ENCODE measurements around the gene ZNF835. TPM values are rescaled to one million over a fixed set of nuclear protein-coding genes. Genes with fewer than 3 reads are reported as not detected.
A peak's percentile ranks its signal among the peaks of the same experiment; 100 is the strongest.

The ZNF835 gene
- total RNA-seq, 2 experiments from 2014 or later: 1.3 to 1.8 TPM

DNA sequence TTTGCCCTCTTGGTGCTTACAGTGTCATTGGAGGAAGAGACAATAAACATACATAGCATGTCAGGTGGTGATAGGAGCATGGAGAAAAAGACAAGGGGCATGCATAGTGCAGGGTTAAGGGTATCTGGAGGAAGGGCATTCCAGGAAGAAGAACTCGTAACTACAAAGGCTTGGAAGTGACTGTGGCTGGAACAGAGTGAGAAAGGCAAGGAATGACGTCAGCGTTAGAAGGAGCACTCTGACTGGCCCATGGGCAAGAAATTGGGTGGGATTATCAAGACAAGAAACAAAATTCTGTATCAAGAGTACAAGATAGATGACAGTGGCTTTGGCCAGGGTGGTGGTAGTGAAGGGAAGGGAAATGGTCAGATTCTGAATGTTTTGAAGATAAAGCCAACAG, 17.4 kb downstream of the ZNF835 start:
- no peak overlapping the region for H3K27ac Mint-ChIP-seq
- no peaks in the 10 kb centered on the region for H3K4me1 Mint-ChIP-seq (ENCODE audit: low read depth)
- DNase-seq: no peak
- peaks cover 1% of the 10 kb centered on the region for H3K36me3 Mint-ChIP-seq (ENCODE audit: low read depth)
- no peaks in the 10 kb centered on the region for H3K27me3 Mint-ChIP-seq (ENCODE audit: low read depth)
- CTCF ChIA-PET: no interaction called here
- no peak overlapping the region for H3K4me3 Mint-ChIP-seq
- ATAC-seq: no peak
- POLR2A ChIA-PET: no interaction called here
- peaks cover 34% of the 10 kb centered on the region for H3K9me3 Mint-ChIP-seq (ENCODE audit: insufficient read depth)

DNA sequence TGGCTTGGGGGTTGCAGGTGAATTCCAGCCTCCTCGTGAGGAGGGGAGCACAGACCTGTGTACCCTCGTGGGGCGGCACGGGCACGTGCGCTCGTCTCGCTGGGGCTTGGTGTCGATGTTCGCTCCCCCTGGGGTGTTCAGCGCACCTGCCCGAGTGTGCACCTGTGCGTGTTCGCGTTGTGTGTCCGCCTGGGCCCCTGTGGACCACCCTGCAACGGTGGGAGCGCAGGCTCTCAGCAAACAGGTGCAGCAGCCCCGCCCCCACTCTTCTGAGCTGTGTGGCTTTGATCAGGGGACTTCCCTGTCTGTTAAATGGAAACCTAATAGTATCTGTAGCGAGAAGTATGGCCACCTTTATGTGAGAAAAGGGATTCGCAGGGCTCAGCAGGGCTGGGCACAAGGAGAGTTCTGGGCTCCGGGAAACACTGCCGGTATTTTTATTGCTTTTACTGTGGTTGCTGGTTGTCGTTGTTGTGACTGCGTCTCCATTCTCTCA, 28.0 kb downstream of the ZNF835 start:
- Mint-ChIP-seq H3K27ac (no peak overlapping the region), H3K36me3 (ENCODE audit: low read depth) (peaks cover 5% of the 10 kb centered on the region), H3K9me3 (ENCODE audit: insufficient read depth) (peaks cover 41% of the 10 kb centered on the region), H3K4me3 (no peak overlapping the region), H3K27me3 (ENCODE audit: low read depth) (no peaks in the 10 kb centered on the region), H3K4me1 (ENCODE audit: low read depth) (no peaks in the 10 kb centered on the region)
- ChIA-PET CTCF (no interaction called here), POLR2A (no interaction called here)
- ATAC-seq (no peak), DNase-seq (no peak)

DNA sequence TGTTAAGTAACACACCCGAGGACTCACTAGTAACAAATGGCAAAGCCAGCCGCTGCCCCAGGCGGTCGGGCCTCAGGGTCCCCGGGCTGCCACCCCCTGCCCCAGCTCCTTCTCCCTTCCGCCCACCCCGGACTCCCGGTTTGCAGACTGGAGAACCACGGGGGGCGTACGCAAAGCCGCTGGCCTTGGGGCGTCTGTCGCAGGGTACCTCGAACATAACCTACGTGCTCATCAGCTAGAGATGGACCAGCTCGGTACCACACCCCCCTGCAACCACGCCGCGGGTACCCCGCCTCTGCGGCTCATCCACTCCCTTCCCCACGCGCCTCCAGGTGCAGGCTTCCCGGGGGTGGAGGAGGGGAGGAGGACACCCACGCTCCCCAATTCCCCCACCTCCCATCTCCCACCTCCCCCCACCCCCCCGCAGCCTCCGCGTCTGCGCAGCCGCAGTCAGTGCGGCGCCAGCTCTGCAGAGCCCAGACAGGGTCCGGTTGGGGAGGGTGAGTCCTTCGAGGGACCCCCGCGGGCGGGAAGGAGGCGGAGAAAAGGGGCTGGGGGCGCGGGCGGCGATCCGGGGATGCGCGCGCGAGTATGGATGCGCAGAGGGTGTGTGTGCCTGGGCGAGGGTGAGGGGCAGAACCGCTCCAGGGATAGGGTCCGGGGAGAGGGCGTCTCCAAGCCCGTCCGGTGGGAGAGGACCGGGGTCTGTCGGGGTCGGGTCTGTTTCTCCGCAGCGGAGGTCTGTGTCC, 28.7 kb downstream of the ZNF835 start, which contains the start of gene SMIM17:
SMIM17 (plus strand) TSS at position 449 of the 749 bp plus-strand sequence. CDS start 2,509 bp downstream, outside the sequence.
- POLR2A ChIA-PET: no interaction called here
- ATAC-seq: no peak
- H3K9me3 Mint-ChIP-seq (ENCODE audit: insufficient read depth): peaks cover 42% of the 10 kb centered on the region

GRCh38 chr19:56639217-56639616, 32.3 kb downstream of the ZNF835 start:
- no peaks in the 10 kb centered on the region for H3K27me3 Mint-ChIP-seq (ENCODE audit: low read depth)
- CTCF ChIA-PET: no interaction called here
- H3K4me1 Mint-ChIP-seq (ENCODE audit: low read depth): no peaks in the 10 kb centered on the region
- POLR2A ChIA-PET: interaction anchor here (0.6 kb wide), 1 partner anchor 841 kb away, joined by 3 read pairs; no protein-coding TSS in a partner anchor
- DNase-seq (peak; percentile 36), ATAC-seq (no peak)
- no peak overlapping the region for H3K4me3 Mint-ChIP-seq
- no peak overlapping the region for H3K27ac Mint-ChIP-seq
- peaks cover 43% of the 10 kb centered on the region for H3K9me3 Mint-ChIP-seq (ENCODE audit: insufficient read depth)
- peaks cover 5% of the 10 kb centered on the region for H3K36me3 Mint-ChIP-seq (ENCODE audit: low read depth)

More for the DNA sequence above, 28.7 kb downstream of the ZNF835 start, which contains the start of gene SMIM17:
- peaks cover 5% of the 10 kb centered on the region for H3K36me3 Mint-ChIP-seq (ENCODE audit: low read depth)
- CTCF ChIA-PET: no interaction called here
- no peaks in the 10 kb centered on the region for H3K27me3 Mint-ChIP-seq (ENCODE audit: low read depth)
- no peak within 1 kb of the TSS for H3K27ac Mint-ChIP-seq
- H3K4me3 Mint-ChIP-seq: no peak within 1 kb of the TSS
- no peak for DNase-seq
- no peaks in the 10 kb centered on the region for H3K4me1 Mint-ChIP-seq (ENCODE audit: low read depth)

- Mint-ChIP-seq H3K27me3 (ENCODE audit: low read depth) (no peaks in the 10 kb centered on the region), H3K4me1 (ENCODE audit: low read depth) (no peaks in the 10 kb centered on the region), H3K36me3 (ENCODE audit: low read depth) (no peaks in the 10 kb centered on the region), H3K4me3 (no peak overlapping the region), H3K9me3 (ENCODE audit: insufficient read depth) (peaks cover 42% of the 10 kb centered on the region), H3K27ac (no peak overlapping the region)
- ChIA-PET CTCF (no interaction called here), POLR2A (interaction anchor here (0.6 kb wide), 2 partner anchors 504 to 704 kb away, joined by 3 read pairs; no protein-coding TSS in a partner anchor)
- DNase-seq: peak; percentile 82
- peak; percentile 85 for ATAC-seq
Measured at GRCh38 chr19:56637976-56638555, 33.5 kb downstream of the ZNF835 start.

DNA sequence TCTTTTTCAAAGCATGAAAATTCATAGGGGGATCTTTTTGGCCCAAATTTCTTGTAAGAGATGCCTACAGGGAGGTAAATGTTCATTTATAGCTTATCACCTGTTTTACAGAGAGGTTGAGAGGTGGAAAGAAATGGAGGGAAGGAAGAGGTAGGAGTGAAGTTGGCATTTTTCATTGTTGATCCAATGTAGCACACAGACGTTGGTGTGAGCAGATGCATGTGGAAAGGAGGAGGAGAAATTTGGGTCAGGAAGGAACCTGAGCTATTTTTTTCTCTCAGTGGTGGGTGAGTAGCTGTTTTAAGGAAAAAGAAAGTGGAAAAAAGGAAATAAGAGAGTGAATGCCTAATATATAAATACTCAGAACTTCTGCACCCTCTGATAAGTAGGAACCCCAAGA, 38.5 kb downstream of the ZNF835 start:
- no peak for ATAC-seq
- POLR2A ChIA-PET: no interaction called here
- Mint-ChIP-seq H3K4me1 (ENCODE audit: low read depth) (no peaks in the 10 kb centered on the region), H3K4me3 (no peak overlapping the region), H3K27me3 (ENCODE audit: low read depth) (no peaks in the 10 kb centered on the region), H3K27ac (no peak overlapping the region), H3K36me3 (ENCODE audit: low read depth) (no peaks in the 10 kb centered on the region), H3K9me3 (ENCODE audit: insufficient read depth) (peaks cover 48% of the 10 kb centered on the region)
- CTCF ChIA-PET: no interaction called here
- no peak for DNase-seq

DNA sequence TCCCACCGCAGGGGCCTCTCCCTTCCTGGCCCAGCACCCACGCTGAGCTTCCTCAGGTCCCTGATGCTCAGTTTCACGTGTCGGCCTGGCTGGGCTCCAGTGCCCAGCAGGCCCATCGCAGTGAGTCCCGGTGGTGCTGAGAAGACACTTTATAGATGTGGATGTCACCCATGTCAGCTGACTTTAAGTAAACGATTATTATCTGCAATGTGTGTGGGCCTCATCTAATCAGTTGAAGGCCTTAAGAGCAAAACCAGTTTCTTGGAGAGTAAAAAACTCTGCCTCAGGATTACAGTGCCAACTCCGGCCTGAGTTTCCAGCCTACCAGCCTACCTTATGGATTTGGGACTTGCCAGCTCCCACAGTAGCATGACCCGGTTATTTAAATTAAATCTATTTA, 45.8 kb downstream of the ZNF835 start:
- H3K27me3 Mint-ChIP-seq (ENCODE audit: low read depth): no peaks in the 10 kb centered on the region
- ChIA-PET CTCF (no interaction called here), POLR2A (no interaction called here)
- no peak for ATAC-seq
- no peak overlapping the region for H3K4me3 Mint-ChIP-seq
- H3K4me1 Mint-ChIP-seq (ENCODE audit: low read depth): no peaks in the 10 kb centered on the region
- H3K36me3 Mint-ChIP-seq (ENCODE audit: low read depth): peaks cover 37% of the 10 kb centered on the region
- no peak overlapping the region for H3K27ac Mint-ChIP-seq
- DNase-seq: no peak
- H3K9me3 Mint-ChIP-seq (ENCODE audit: insufficient read depth): peaks cover 43% of the 10 kb centered on the region

- Mint-ChIP-seq H3K27me3 (ENCODE audit: low read depth) (no peaks in the 10 kb centered on the region), H3K4me3 (no peak overlapping the region), H3K9me3 (ENCODE audit: insufficient read depth) (peaks cover 34% of the 10 kb centered on the region), H3K36me3 (ENCODE audit: low read depth) (peaks cover 54% of the 10 kb centered on the region), H3K4me1 (ENCODE audit: low read depth) (no peaks in the 10 kb centered on the region), H3K27ac (no peak overlapping the region)
- DNase-seq: no peak
- CTCF ChIA-PET: no interaction called here
- no peak for ATAC-seq
- POLR2A ChIA-PET: no interaction called here
Measured at GRCh38 chr19:56623006-56623405, 48.6 kb downstream of the ZNF835 start.

GRCh38 chr19:56622374-56622773, 49.2 kb downstream of the ZNF835 start:
- DNase-seq: no peak
- Mint-ChIP-seq H3K27me3 (ENCODE audit: low read depth) (no peaks in the 10 kb centered on the region), H3K36me3 (ENCODE audit: low read depth) (peaks cover 60% of the 10 kb centered on the region), H3K27ac (no peak overlapping the region), H3K9me3 (ENCODE audit: insufficient read depth) (peaks cover 40% of the 10 kb centered on the region), H3K4me3 (no peak overlapping the region), H3K4me1 (ENCODE audit: low read depth) (no peaks in the 10 kb centered on the region)
- no peak for ATAC-seq
- ChIA-PET CTCF (no interaction called here), POLR2A (no interaction called here)

- no peak for ATAC-seq
- H3K27ac Mint-ChIP-seq: no peak overlapping the region
- H3K36me3 Mint-ChIP-seq (ENCODE audit: low read depth): peaks cover 73% of the 10 kb centered on the region
- H3K27me3 Mint-ChIP-seq (ENCODE audit: low read depth): no peaks in the 10 kb centered on the region
- H3K9me3 Mint-ChIP-seq (ENCODE audit: insufficient read depth): peaks cover 58% of the 10 kb centered on the region
- H3K4me3 Mint-ChIP-seq: no peak overlapping the region
- H3K4me1 Mint-ChIP-seq (ENCODE audit: low read depth): no peaks in the 10 kb centered on the region
- no peak for DNase-seq
- ChIA-PET POLR2A (no interaction called here), CTCF (no interaction called here)
Measured at GRCh38 chr19:56619121-56619520, 52.4 kb downstream of the ZNF835 start.

DNA sequence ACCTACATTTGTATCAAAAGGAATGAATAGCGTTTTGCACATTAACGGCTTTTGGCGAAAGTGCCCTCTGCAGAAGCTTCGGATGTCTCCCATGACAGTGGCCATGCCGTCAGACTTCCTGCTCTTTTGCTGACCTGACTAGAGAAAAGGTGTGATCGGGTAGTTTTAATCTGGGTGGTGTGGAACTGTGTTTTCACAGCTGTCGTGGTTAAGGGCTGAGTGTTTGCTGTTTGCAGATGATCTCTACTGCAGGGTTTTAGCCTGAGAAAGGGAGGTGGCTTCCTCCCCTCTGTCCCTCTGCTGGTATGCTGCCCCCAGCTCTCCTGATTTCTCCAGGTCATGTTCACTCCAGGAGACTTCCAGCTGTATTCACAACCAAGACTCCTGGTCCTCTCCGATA, 54.0 kb downstream of the ZNF835 start:
- Mint-ChIP-seq H3K27ac (no peak overlapping the region), H3K9me3 (ENCODE audit: insufficient read depth) (peaks cover 58% of the 10 kb centered on the region), H3K27me3 (ENCODE audit: low read depth) (no peaks in the 10 kb centered on the region), H3K4me1 (ENCODE audit: low read depth) (no peaks in the 10 kb centered on the region), H3K36me3 (ENCODE audit: low read depth) (peaks cover 81% of the 10 kb centered on the region), H3K4me3 (no peak overlapping the region)
- no peak for ATAC-seq
- CTCF ChIA-PET: no interaction called here
- no peak for DNase-seq
- POLR2A ChIA-PET: no interaction called here

DNA sequence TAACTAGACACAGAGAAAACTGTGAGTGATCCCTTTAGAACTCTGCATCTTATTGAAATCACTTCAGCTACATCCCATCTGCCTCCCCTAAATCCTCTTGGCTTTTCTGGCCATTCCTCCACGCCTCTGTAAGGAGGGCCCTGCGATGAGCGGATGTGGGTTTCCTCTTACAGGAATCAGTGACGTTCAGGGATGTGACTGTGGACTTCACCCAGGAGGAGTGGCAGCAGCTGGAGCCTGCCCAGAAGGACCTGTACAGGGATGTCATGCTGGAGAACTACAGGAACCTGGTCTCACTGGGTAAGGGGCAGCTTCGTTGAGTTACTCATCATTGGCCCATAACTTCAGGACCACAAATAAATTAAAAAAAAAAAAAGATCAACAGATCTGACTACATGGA, 57.9 kb downstream of the ZNF835 start:
- H3K27ac Mint-ChIP-seq: no peak overlapping the region
- no peak for ATAC-seq
- H3K4me3 Mint-ChIP-seq: no peak overlapping the region
- ChIA-PET CTCF (no interaction called here), POLR2A (no interaction called here)
- H3K9me3 Mint-ChIP-seq (ENCODE audit: insufficient read depth): peaks cover 74% of the 10 kb centered on the region
- H3K27me3 Mint-ChIP-seq (ENCODE audit: low read depth): no peaks in the 10 kb centered on the region
- no peaks in the 10 kb centered on the region for H3K4me1 Mint-ChIP-seq (ENCODE audit: low read depth)
- no peak for DNase-seq
- H3K36me3 Mint-ChIP-seq (ENCODE audit: low read depth): peaks cover 74% of the 10 kb centered on the region

Data from activated CD8-positive, alpha-beta T cell treated with anti-CD3 and anti-CD28 coated beads, Interleukin-2, amount 10 ng/mL, durations not matched to agents 7 days and 5 days (primary cell).